ENCODE measurements around the gene OR6J1. TPM values are rescaled to one million over a fixed set of nuclear protein-coding genes. Genes with fewer than 3 reads are reported as not detected.

Gene OR6J1
- total and polyA plus RNA-seq, 9 of the 15 experiments (the other 6 are each of a cell fraction or from before 2014, with no cell fraction given) = not detected

GRCh38 chr14:22598099-22598895 is 45.9 kb downstream of the OR6J1 start, which contains the start of gene ABHD4:
Gene ABHD4, plus strand, starts transcription at chr14:22598300. Its CDS starts 7 bp downstream, at chr14:22598307.
- no peak for FAIRE-seq
- Histone ChIP-seq H3K4me1 (replicated peaks in 1 of 2; ENCODE audit: control insufficient read depth in 2 of 2, insufficient read depth in 2 of 2, low read length in 2 of 2) (peaks cover 16 to 47% of the 10 kb centered on the region in 2 experiments; a peak in 4 of 5 replicates), H2AFZ (ENCODE audit: low read depth, low read length) (peak within 1 kb of the TSS; percentile 89), H4K20me1 (replicated peaks; ENCODE audit: control insufficient read depth, insufficient read depth, low read length) (no peaks in the 10 kb centered on the region), H3K4me3 (peak within 1 kb of the TSS; percentile 56), H3K9me1 (ENCODE audit: control insufficient read depth, insufficient read depth, low read length) (peaks cover 2% of the 10 kb centered on the region), H3K4me2 (ENCODE audit: insufficient read depth, low read length) (peak within 1 kb of the TSS; percentile 87), H3K27me3 (ENCODE audit: control insufficient read depth in 2 of 2, insufficient read depth in 2 of 2, low read length in 2 of 2) (no peaks in the 10 kb centered on the region), H3K27ac (ENCODE audit: extremely low read depth, low read depth, low read length) (peak within 1 kb of the TSS; percentile 72), H3K9ac (ENCODE audit: insufficient read depth in 1 of 2, low read depth in 2 of 2, low read length in 2 of 2) (peak within 1 kb of the TSS; percentile 68 to 94), H3K79me2 (ENCODE audit: control insufficient read depth, insufficient read depth, low read length) (peaks cover 14% of the 10 kb centered on the region), H3K36me3 (ENCODE audit: control insufficient read depth, insufficient read depth, low read length) (peaks cover 16% of the 10 kb centered on the region; the same call in 2 of the 3 replicates), H3K9me3 (replicated peaks; ENCODE audit: control insufficient read depth, insufficient read depth, low read depth, low read length) (no peaks in the 10 kb centered on the region)
- POLR2A ChIA-PET = interaction anchor here (0.9 to 1.6 kb wide), 6 partner anchors 9 to 175 kb away, joined by 3 to 8 read pairs (median 4); partner anchors contain the start of gene OXA1L
- TSS peak; percentile 58 for BruUV-seq (replicated peaks)
- intact Hi-C loops (cut with micrococcal nuclease) (no loop called here), in situ Hi-C loops (cut with MboI) (no loop called here)
- under 1% methylated on average over 20 of the region's 49 CpGs for WGBS (ENCODE audit: insufficient coverage, low coverage, missing lambda C conversion rate)
- CTCF ChIA-PET (ENCODE audit: low intra/inter-chr PET ratio) = no interaction called here
- DNase-seq (ENCODE audit: extremely low read depth in 1 of 4, low spot score in 3 of 4) = peak; percentile 61 to 75 (median 71)
- peak; percentile 88 for ATAC-seq
- no peak for TF ChIP-seq CHCHD3 (CRISPR knock-in tag; IDR thresholded peaks at IDR 0.05)
- TF ChIP-seq TAF15 (IDR thresholded peaks at IDR 0.05; ENCODE audit: low read depth, low read length) = no peak
- TF ChIP-seq ERF (CRISPR knock-in tag; IDR thresholded peaks at IDR 0.05) = no peak
- no peak for TF ChIP-seq STAG1 (CRISPR knock-in tag; IDR thresholded peaks at IDR 0.05; ENCODE audit: borderline replicate concordance)
- no peak for TF ChIP-seq XRCC5 (IDR thresholded peaks at IDR 0.05; ENCODE audit: low read depth, low read length)
- peak; percentile 61 for TF ChIP-seq ARID4B (CRISPR knock-in tag; IDR thresholded peaks at IDR 0.05)
- no peak for TF ChIP-seq TCF3 (CRISPR knock-in tag; IDR thresholded peaks at IDR 0.05)
- no peak for TF ChIP-seq MCM3 (IDR thresholded peaks at IDR 0.05)
- TF ChIP-seq NR0B1 (IDR thresholded peaks at IDR 0.05; ENCODE audit: partially characterized antibody) = no peak
- no peak for TF ChIP-seq MXD1 (CRISPR knock-in tag; IDR thresholded peaks at IDR 0.05; ENCODE audit: borderline replicate concordance, poor library complexity, severe bottlenecking)
- no peak for TF ChIP-seq ZBTB5 (IDR thresholded peaks at IDR 0.05)
- TF ChIP-seq RCOR1 (IDR thresholded peaks at IDR 0.05; ENCODE audit: borderline replicate concordance in 1 of 2, low read depth in 2 of 2, low read length in 2 of 2) = no peak
- no peak for TF ChIP-seq ZNF445 (CRISPR knock-in tag; IDR thresholded peaks at IDR 0.05; ENCODE audit: low read depth)
